CD4-positive, alpha-beta T cell treated with Interferon gamma for 1 hour (primary cell): ENCODE measurements around the gene MSANTD1.

Experiments
- DNase-seq: peaks from one replicate; pipeline ENCODE4 v3.0.0-alpha.2; 2020

MSANTD1 gene

DNA sequence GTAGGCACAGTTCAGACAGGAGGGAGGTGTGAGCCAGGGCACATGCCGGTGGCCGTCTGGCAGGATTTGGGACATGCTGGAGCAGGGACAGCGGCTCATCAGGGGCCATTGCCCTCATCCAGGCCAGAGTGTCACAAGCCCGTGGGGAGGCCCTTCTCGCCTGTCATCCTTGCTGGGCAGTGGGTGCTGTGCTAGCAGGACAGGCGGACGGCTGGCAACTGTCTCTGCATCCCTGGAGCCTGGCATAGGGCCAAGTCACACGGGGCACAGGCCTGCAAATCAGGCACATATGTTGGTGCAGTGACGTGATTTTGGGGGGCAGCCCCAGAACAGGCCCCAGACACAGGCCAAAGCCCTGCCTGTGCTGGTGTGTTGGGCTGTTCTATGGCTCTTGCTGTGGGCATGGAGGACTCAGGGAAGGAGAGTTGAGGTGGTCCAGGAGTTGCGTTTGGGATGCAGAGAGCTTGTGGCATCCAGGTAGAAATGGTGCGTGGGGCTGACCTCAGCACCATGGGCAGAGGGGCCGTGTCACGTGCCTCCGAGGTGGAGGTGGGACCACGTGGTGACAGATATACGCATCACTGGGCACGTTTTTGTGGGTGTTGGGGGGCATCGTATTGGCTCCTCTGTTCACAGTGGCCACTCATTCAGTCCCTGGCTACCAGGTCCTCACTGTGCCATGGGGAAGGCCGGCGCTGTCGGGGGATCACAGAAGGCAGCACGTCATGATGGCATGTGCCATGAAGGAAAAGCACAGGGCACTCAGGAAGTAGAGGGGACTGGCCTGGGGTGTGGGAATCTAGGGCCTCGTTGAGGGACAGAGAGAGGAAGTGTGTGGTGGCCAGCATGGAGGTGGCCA lies 14.6 kb upstream of the MSANTD1 start:
- no peak for DNase-seq

DNA sequence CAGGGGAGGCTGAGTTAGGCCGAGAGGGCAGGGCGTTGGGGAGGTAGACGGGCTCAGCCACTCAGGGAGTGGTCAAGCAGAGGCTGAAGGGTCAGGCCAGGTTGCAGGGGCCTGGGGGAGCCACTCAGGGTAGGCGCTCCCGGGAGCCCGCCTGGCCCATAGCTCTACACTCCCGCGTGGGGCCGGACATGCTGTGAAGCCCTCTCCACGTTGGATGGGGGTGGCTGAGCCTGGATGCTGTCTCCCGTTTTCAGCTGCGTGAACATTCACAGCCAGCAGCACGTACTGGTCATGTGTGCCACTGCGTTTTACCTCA lies 14.0 kb upstream of the MSANTD1 start:
- DNase-seq = no peak

DNA sequence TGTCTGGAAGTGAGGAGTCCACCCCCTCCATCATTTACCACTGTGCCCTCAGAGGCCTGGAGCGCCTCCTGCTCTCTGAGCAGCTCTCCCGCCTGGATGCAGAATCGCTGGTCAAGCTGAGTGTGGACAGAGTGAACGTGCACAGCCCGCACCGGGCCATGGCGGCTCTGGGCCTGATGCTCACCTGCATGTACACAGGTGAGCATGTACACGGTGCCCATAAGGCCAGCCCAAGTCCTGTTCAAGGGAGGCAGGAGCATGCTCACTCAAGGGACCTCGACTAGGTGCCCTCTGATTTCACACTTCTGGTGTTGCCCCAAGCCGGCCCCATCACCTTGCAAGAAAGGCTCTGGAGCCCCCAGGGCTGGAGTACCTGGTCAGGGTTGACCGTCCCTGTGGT lies 13.4 kb upstream of the MSANTD1 start:
- no peak for DNase-seq

DNA sequence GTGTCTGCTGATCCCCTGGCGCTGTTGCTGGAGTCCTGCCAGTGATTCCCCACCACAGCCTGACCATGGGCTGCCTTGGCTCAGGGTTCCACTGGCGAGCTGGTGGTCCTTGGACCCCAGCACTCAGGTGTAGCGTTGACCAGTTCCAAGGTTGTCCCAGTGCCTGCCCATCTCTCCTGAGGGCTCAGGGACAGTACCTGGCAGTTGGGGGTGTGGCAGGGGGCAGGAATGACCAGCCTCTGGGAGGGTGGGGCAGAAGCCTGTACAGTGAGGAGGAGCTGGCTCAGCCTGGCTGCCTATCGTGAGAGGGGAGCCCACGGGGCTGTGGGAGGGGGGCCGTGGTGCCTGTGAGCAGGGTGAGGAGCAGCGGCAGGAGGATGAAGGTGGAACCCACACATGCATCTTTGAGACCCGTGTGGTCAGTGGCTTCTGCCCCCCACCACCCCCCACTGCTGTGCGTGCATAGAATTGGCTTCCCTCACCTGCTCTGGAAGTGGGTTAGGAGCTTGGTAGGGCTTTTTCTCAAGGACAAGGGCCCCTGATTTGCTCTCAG lies 12.6 kb upstream of the MSANTD1 start:
- DNase-seq = no peak

DNA sequence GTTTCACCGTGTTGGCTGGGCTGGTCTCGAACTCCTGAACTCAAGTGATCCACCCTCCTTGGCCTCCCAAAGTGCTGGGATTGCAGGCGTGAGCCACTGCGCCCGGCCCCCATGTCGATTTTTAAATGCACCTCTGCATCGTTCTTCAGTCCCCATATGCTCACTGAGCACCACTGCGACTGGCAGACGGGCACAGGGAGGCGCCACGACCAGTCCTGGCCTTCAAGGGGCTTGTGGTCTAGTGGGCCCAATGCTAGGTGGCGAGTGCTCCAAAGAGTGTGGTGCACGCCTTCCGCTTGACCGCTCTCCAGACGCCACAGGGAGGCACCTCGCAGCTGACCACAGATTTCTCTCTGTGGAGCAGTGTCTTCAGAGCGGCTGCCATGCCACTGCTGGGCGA lies 11.7 kb upstream of the MSANTD1 start:
- no peak for DNase-seq

DNA sequence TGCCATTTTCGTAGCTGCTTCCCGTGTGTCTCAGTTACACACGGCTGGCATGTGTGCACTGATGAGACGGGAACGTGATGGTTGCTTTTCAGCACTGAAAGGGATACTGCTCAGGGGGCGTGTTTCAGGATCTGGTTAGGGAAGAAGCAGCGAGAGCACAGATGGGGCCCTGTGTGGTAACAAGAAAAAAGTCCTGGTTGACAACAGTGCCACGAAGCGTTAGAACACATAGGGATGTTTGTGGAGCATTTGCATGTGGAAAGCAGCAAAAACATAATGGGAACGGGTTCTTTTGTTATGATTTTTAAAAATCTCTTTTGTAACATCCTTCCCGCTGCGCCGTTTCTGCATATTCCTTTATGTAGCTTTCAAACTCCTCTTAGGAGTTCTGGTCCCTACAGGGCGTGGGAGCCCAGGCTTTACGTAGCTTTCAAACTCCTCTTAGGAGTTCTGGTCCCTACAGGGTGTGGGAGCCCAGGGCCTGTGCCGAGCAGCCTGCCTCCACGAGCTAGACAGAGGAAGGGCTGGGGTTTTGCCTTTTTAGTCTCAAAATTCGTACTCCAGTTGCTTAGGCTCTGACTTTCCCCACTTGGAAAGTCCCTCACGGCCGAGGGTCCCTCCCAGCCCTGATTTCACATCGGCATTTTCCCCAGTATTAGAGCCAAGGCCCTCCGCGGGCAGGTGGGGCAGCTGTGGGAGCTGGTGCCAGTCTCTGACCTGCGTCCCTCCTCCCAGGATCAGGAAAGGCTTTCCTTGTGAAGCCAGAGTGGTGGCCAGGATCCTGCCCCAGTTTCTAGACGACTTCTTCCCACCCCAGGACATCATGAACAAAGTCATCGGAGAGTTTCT lies 11.0 kb upstream of the MSANTD1 start:
- DNase-seq = no peak

DNA sequence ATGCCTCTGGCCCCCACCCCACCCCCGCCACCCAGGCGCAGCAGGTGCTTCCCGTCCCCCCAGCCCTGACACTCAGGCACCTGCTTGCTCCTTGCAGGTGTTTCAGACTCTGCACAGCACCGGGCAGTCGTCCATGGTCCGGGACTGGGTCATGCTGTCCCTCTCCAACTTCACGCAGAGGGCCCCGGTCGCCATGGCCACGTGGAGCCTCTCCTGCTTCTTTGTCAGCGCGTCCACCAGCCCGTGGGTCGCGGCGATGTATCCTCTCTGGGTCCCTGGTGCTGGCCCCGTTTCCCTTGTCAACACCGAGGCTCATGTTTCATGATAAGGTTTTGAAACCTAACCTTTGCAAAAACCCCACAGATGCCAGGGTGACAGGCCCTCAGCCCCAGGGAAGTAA lies 10.2 kb upstream of the MSANTD1 start:
- DNase-seq = no peak

DNA sequence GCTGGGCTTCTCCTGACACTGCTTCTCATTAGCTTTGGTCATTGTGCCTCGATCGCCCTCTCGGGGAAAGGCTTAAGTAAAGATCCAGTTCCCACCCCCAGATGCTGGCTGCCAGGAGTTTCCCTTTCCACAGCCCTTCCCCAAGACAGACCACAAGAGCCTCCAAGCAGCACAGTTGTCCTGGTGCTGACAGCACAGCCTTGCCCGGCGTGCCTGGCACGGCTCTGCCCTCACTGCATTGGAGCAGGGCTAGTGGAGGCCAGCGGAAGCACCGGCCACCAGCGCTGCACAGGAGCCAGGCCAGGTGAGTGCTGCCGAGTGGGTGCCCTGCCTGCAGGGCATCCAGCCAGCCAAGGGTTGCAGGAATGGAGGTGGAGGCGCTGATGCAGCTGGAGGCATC lies 9.7 kb upstream of the MSANTD1 start:
- no peak for DNase-seq

DNA sequence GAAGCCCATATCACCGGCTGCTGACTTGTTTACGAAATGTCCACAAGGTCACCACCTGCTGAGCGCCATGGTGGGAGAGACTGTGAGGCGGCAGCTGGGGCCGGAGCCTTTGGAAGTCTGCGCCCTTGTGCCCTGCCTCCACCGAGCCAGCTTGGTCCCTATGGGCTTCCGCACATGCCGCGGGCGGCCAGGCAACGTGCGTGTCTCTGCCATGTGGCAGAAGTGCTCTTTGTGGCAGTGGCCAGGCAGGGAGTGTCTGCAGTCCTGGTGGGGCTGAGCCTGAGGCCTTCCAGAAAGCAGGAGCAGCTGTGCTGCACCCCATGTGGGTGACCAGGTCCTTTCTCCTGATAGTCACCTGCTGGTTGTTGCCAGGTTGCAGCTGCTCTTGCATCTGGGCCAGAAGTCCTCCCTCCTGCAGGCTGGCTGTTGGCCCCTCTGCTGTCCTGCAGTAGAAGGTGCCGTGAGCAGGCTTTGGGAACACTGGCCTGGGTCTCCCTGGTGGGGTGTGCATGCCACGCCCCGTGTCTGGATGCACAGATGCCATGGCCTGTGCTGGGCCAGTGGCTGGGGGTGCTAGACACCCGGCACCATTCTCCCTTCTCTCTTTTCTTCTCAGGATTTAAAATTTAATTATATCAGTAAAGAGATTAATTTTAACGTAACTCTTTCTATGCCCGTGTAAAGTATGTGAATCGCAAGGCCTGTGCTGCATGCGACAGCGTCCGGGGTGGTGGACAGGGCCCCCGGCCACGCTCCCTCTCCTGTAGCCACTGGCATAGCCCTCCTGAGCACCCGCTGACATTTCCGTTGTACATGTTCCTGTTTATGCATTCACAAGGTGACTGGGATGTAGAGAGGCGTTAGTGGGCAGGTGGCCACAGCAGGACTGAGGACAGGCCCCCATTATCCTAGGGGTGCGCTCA lies 8.7 kb upstream of the MSANTD1 start:
- DNase-seq = no peak

DNA sequence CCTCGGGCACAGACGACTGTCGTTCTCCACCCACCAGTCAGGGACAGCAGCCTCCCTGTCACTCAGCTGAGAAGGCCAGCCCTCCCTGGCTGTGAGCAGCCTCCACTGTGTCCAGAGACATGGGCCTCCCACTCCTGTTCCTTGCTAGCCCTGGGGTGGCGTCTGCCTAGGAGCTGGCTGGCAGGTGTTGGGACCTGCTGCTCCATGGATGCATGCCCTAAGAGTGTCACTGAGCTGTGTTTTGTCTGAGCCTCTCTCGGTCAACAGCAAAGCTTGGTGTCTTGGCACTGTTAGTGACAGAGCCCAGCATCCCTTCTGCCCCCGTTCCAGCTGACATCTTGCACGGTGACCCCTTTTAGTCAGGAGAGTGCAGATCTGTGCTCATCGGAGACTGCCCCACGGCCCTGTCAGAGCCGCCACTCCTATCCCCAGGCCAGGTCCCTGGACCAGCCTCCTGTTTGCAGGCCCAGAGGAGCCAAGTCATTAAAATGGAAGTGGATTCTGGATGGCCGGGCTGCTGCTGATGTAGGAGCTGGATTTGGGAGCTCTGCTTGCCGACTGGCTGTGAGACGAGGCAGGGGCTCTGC lies 7.9 kb upstream of the MSANTD1 start:
- no peak for DNase-seq

DNA sequence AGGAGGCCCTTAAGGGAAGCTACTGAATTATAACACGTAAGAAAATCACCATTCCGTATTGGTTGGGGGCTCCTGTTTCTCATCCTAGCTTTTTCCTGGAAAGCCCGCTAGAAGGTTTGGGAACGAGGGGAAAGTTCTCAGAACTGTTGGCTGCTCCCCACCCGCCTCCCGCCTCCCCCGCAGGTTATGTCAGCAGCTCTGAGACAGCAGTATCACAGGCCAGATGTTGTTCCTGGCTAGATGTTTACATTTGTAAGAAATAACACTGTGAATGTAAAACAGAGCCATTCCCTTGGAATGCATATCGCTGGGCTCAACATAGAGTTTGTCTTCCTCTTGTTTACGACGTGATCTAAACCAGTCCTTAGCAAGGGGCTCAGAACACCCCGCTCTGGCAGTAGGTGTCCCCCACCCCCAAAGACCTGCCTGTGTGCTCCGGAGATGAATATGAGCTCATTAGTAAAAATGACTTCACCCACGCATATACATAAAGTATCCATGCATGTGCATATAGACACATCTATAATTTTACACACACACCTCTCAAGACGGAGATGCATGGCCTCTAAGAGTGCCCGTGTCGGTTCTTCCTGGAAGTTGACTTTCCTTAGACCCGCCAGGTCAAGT lies 6.9 kb upstream of the MSANTD1 start:
- DNase-seq = no peak

DNA sequence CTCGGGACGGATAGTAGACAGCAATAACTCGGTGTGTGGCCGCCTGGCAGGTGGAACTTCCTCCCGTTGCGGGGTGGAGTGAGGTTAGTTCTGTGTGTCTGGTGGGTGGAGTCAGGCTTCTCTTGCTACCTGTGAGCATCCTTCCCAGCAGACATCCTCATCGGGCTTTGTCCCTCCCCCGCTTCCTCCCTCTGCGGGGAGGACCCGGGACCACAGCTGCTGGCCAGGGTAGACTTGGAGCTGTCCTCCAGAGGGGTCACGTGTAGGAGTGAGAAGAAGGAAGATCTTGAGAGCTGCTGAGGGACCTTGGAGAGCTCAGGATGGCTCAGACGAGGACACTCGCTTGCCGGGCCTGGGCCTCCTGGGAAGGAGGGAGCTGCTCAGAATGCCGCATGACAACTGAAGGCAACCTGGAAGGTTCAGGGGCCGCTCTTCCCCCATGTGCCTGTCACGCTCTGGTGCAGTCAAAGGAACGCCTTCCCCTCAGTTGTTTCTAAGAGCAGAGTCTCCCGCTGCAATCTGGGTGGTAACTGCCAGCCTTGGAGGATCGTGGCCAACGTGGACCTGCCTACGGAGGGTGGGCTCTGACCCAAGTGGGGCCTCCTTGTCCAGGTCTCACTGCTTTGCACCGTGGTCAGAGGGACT lies 5.7 kb upstream of the MSANTD1 start:
- no peak for DNase-seq

DNA sequence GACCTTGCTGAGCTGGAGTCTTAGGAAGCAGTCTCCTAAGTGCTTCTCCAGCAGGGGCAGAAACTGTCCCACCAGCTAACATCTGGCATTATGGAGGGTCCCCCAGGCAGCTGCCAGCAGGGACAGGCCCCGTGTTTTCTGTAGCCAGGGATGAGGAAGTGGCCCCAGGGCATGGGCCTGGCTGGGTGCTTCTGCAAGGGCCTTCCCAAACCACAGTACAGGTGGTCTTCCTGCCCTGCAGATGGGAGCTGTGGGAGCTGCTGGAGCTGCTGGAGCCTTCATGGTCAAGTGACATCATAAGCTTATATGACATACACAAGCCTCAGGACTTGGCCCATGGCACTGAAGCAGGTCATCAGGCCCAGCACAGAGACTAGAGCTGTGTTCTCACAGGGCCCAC lies 5.0 kb upstream of the MSANTD1 start:
- DNase-seq = no peak

DNA sequence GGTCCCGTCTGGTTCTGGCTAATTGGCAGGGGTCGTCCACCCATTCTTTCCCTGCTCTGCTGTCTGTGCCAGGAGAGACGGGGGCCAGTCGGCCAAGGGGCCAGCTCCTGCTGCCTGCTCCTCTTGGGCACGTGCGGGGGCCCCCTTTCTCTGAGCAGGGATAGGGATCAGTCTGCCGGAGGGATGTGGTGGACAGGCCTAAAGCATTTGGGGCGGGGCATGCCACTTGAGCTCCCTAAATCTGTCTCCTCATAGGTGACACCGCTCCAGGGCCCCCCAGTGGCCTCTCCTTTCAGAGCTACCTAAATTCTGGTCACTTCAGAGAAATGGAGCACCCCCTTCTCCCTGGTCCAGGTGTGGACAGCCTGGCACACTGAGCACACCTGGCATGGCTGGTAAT lies 4.2 kb upstream of the MSANTD1 start:
- DNase-seq = no peak

DNA sequence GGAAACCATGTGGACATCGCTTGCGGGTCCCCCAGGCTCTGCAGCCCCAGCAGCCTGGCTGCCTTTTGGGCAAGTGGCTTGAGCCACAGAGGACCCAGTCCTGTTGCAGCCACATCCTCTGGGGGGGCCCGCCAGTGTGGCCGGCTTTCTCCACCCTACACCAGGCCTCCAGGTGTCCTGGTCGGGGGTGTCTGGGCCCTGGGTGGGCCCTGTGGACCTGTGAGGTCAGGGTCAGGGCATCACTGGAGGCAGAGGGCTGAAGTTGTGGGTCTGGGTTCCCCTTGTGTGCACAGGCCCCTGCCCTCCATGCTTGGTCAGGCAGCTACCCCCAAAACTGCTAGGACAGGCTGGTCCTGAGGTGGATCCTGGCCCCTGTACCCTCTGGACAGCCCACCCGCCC lies 3.3 kb upstream of the MSANTD1 start:
- DNase-seq = no peak

DNA sequence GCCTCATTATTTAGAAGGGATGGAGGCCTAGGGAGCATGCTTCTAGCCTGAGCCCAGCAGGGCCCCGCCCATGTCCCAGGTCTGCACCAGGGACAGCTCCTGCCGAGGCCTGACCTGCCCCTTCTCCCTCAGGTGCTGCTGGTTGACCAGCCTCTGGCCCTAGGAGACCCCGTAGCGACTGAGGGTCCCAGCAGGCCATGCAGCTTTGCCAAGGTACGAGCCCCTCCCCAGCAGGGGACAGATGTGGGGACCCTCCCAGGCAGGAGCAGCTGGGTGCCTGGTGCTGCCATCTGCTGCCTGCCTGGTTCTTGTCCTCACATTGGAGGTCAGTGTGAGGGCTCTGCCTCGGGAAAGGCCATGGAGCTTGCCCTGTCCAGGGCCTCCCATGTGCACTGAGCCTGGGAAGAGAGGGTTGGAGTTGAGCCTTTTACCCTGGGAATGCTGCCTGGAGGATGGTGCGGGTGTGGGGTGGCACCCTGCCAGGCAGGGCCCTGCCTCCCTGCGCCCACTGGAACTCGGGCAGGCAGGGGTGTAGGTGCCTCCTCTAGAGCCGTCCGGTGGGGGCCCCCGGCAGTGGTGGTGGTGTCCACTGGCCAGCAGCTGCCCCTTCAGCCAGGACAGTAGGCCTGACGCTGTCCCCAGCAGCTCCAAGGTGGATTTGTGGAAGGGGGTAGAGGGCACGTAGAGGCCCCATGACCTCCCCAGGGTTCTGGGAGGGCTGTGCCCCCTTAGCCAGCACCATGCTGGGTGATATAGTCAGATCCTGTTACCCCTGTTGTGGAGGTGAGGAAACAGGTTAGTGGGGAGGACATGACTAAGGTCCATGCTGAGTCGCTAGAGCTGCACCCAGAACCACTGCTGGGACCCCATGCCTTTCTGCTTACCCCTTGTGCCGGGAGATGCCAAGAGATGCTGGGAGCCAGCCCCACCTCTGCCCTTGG lies 2.2 kb upstream of the MSANTD1 start:
- no peak for DNase-seq

DNA sequence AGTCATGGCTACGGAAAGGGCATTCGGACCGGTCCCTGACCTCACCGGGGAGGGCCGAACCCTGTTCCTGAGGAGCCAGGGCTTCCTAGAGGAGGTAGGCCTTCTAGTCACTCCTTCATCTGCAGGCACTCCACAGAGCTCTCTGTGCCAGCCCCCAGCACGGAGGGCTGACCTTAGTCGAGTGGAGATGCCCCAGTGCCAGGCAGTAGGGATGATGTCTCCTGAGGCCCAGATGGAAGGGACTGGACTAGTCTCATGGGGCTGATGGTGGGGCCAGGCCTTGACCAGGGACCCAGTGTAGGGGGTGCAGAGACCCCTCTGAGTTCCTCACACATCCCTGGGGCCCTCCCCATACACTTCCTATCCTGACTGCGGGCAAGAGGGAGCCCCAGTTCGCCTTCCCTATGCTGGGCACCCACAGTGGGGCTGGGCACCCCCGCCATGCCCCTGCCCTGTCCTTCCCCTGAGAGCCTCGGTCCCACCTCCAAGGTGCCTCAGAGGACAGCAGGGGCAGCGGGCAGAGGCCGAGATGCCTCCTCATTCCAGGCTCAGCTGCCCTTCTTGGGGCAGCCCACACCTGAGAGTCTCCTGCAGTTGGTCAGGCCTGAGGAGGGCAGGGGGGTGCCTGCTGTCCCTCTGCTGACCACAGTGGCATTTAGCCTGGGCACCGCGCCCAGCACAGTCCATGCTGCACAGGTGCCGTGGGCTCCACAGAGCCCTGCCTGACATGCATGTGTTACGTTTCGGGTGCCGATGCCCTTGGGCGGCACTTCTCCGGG lies 1.4 kb upstream of the MSANTD1 start:
- no peak for DNase-seq

DNA sequence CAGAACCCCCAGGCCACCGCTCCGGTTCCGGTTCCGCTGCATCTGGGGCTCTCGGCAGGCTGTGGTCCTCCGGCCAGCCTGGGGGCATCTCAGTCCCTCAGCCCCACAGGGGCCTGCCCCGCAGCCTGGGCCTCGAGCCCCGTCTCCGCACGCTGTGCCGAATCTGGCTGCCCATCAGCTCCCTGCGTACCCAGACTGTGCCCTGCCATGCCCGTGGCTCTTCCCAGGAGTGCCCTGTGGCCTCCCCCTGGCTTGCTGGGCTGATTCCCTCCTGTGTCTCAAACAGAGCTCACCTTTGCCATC lies 830 bp upstream of the MSANTD1 start:
- no peak for DNase-seq

DNA sequence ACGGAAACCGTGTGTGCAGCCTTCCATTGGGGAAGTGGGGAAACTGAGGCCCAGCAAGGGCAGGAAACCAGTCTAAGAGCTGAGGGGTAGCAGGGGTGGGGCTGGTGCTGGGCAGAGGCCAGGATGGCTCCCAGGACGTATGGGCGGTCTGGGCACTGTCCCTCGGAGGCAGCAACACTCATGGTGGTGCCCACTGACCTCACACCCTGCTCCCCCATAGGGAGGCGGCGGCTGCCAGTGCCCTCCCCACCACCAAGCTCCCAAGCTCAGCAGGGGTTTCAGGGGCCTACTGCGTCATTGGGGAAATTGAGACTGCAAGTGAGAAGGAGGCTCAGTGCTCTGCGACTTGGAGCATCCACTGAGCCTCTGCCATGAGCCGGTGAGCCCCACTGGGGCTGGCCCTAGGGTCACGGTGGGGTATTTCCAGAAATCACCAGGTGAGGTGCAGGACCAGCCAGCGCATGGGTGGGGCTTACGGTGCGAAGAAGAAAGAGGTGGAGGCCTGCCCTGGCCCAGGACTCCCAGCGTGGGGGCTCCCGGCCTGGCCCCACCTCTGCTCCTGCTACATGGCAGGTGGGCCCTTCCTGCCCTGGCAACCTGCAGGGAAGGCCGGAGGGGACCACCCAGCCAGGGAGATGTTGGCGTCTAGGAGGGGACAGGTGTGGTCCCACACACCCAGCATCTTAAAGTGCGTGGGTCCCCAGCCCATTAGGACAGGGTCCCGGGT lies 915 bp downstream of the MSANTD1 start:
- DNase-seq = no peak
